Activated CD4-positive, alpha-beta T cell treated with anti-CD3 and anti-CD28 coated beads for 48 hours (primary cell): Measurements from ENCODE around the gene CPLX1.
A peak's percentile ranks its signal among the peaks of the same experiment; 100 is the strongest.

Experiments used
- DNase-seq: peaks from one replicate; pipeline ENCODE4 v3.0.0-alpha.2; 2020

CPLX1 gene

GRCh38 chr4:825971-826330 lies at the start of gene CPLX1:
Gene CPLX1 (minus strand): TSS chr4:826129. CDS start chr4:824522, 1,607 bp downstream.
- DNase-seq = peak; percentile 42

DNA sequence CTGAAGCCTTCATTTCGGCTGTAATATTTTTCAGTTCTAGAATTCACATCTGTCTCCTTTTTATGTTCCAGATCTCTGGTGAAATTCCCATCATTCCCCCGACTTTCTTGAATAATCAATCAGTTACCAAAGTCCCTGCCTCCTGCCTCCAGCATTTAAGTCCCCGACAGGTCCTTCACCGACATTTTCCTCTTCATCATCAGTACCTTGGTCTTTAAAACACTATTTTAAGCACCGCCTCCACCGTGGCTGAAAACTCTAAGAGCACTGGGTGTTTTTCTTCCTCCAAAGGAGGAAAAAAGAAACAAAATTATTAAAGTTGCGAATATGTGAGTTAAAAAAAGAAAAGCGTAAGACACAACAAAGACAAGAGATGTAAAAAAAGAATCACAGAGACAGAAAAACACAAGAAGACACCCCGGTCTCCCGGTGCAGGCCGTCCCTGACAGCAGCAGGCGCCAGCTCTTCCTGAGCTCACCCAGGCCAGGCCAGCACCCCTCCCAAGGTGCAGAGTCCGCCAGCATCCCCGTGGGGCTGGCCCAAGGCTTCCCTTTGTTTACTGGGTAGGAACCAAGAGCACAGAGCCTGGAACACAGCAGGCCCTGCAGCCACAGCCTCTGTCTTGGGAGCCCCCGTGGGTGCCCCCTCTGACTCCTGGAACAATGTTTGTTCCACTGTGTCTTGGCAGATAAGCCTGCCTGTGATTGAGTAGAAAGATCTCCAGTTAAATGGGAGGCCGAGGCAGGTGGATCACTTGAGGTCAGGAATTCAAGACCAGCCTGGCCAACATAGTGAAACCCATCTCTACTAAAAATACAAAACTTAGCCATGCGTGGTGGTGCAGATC lies 49.3 kb upstream of the CPLX1 start:
- DNase-seq = no peak

GRCh38 chr4:874056-874455 lies 48.1 kb upstream of the CPLX1 start:
- no peak for DNase-seq

DNA sequence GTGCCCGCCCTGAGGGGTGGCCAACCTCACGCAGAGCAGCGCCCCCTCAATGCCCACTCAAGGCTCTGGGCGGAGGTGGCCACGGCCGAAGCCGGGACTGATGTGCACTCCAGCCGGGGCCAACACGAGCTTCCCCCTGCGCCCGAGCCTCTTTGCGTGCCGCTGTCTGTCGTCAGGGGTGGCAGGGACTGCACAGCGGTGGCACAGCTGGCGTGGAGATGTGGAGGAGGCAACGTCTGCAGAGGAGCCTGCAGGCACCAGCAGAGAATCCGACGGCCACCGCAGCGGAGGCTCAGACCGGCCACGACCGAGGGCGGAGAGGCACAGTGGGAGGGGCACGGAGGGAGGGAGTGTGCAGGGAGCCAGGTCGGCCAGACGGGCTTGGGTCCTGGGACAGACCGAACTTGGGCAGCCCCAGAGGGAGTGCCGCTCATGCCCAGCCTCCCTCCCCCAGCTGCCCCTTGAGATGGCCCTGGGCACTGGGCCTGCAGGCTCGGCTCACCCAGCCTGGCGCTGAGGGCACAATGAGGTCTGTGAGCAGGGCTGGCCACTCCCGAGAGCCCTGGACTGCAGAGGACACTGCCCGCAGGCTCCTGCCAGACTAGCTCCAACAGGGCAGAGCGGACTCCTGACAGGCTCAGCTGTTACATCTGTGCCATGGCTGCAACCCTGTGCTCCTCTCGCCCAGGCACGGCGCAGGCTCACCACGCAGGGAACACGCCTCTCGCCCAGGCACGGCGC lies 46.5 kb upstream of the CPLX1 start:
- DNase-seq = no peak

- no peak for DNase-seq
These were observed 45.6 kb upstream of the CPLX1 start for GRCh38 chr4:871484-871883.

GRCh38 chr4:870951-871350 lies 45.0 kb upstream of the CPLX1 start:
- no peak for DNase-seq

- DNase-seq = no peak
These were observed 43.8 kb upstream of the CPLX1 start for GRCh38 chr4:869776-870175.

DNA sequence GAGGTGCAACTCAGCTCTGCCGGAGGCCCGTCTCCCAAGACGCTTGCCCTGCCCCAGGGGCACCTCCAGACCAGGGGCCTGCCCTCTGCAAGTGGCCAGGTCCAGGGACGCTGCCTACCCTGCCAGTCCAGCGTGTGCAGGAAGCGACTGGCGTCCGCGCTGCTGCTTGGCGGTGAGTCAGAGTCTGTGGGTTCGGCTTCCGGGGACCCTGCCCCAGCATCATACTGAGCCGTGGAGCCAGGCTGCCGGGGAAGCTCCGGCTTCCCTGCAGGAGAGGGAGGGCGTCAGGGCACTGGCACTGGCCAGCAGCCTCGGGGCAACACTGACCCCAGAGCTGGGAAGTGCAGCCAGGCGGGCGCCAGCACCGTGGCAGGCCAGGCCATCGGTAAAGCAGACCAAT lies 42.5 kb upstream of the CPLX1 start:
- DNase-seq = no peak

DNA sequence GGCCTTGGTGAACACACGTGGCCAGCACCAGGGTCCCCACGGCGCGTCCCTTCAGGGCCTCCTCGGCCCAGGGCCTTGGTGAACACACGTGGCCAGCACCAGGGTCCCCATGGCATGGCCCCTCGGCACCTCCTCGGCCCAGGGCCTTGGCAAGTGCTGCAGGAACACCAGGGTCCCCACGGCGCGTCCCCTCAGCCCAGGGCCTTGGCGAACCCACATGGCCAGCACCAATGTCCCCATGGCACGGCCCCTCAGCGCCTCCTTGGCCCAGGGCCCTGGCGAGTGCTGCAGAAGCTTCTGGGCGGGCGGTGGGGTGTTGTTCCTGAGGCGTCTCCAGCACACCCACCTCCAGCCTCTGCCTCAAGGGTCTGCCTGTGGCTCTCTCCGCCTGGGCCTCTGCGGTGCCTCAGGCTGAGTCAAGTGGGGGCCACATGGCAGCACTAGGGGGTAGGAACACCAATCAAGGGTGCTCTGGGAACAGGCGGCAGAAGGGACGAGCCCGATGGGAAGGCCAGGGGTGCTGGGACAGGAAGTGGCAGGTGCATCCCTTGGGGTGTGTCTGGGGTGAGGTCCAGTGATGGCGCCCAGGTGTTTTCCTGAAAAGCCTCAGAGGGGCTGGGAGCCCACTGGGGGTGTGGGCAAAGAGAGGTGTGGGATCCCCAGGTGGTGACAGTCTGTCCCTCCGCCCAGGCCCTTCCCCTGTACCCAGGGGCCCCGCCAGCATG lies 41.8 kb upstream of the CPLX1 start:
- no peak for DNase-seq

GRCh38 chr4:866761-867390 lies 40.9 kb upstream of the CPLX1 start:
- DNase-seq = peak; percentile 37

DNA sequence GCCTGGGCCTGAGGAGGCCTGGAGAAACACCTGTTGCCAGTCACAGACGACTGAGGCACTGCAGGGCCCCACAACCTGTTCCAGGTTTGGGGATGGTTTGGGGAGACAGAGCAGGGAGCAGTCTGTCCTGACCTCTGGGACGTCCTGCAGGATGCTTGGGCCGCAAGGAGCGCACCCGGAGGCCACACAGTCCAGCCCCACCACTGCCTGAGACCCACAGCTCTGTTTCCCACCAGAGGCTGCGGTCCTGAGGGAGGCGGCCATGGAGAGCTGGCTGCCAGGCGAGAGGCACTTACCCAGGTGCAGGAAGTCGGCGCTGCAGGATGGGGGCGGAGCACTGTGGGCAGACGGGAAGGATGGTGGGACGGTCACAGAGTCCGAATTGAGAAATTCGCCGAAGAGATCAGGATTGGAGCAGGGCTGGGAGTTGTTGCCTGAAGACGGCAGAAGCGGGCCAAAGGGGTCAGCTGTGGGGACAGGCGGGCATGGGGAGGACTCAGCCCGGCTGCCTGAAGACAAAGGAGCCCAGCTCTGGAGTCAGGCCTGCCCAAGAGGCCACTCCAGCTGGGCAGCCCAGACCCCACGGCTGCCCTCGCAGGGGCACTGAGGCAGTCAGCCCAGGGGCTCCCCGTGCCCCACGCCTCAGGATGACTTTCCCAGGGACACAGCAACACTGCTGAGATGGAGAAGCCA lies 40.3 kb upstream of the CPLX1 start:
- DNase-seq = no peak

- no peak for DNase-seq
These were observed 39.6 kb upstream of the CPLX1 start for GRCh38 chr4:865572-865971.

DNA sequence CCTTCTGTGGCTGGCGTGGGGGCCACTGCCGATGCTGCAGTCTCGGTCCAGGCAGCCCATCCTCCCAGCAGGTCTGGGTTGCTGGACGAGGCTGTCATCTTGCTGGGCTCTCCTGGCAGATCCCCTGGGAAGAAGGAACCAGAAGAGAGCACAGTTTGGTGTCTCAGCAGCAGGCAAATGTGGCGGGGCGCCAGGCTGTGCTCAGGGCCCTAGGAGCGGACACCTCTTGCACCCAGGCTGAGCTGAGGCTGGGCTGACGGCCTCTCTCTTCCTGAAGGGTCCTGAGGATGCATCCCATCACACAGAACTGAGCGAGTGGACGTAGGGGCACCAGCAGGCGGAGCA lies 39.2 kb upstream of the CPLX1 start:
- no peak for DNase-seq

DNA sequence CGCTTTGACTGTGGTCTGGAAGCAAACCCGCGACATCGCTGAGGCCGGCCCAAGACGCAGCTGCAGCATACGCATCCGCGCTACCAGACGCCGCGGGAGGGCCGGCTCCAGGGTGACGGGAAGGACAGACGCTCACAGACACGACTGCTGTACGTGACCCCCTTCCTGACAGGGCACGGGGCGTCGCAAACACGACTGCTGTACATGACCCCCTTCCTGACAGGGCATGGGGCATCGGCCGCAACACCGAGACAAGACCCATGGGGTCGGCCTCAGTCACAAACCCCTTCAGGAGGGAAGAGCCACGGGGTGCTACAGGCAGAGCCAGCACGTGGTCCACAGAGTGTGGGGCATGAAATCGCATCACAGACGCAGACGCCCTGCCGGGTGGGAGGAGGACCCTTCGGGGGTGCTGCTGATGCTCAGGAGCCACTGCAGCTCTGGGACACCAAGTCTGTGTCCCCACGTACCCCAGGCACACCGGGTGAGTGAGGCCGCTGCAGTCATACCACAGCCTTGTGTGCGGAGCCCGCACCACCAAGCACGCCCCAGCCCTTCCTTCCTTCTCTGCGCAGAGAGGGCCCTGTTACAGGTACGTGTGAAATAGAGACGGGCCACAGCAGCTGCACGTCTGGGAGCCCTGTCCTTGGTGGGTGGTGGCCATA lies 38.7 kb upstream of the CPLX1 start:
- DNase-seq = no peak

DNA sequence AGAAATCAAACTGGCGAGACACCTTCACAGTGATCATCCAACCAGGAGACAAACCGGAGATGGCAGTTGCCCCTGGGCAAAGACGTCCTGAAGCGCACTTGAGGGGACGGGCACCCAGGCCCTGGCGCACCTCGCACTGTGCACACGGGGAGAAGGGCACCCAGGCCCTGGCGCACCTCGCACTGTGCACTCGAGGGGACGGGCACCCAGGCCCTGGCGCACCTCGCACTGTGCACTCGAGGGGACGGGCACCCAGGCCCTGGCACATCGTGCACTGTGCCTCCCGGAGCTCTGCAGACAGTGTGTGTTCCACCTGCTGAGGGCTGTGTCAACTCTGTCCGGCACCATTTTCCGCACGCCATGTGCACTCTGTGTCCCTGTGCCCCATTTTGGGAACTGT lies 34.6 kb upstream of the CPLX1 start:
- DNase-seq = no peak

DNA sequence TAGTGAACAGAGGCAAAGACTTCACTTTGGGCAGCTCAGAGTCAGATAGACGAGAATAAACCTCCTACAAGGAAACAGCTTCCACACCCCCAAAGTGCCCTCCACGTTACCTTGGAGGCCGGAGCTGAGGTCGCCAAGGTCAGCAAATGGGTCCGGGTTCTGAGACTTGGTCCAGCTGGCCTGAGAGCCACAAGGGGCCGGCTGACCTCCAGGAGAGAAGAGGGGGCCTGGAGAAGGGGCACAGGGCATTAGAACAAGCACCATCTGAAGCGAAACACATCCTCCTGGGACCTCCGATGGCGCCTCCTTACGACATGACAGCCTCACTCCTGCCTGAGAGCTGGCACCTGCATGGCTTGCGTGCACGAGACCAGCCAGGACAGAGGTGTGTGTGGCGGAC lies 33.6 kb upstream of the CPLX1 start:
- no peak for DNase-seq

DNA sequence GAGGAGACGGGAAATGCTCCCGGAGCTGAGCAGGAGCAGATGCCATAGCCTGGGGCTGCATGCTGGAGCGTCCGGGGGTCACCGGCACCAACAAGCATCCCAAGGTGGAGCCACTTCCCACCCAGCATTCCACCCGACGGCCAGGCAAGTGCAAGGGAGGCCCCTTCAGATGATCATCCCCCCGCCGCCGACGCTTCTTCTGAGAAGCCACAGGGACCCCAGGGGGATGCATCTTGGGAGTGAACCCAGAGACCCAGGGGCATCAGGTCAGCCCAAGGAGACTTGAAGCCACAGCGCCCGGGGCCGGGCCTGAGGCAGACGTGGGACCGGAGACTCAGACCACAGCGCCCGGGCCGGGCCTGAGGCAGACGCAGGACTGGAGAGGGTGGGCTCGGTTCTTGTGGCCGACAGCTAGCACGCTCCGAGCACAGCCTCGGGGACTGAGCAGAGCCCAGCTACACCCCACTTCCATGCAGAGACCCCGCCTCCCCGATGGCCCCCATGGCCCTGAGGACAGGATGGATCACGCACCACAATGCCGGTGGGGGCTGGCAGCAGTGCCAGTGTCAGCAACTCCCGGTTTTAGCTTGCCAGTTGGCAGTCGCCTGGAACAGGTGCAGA lies 33.0 kb upstream of the CPLX1 start:
- DNase-seq = no peak

DNA sequence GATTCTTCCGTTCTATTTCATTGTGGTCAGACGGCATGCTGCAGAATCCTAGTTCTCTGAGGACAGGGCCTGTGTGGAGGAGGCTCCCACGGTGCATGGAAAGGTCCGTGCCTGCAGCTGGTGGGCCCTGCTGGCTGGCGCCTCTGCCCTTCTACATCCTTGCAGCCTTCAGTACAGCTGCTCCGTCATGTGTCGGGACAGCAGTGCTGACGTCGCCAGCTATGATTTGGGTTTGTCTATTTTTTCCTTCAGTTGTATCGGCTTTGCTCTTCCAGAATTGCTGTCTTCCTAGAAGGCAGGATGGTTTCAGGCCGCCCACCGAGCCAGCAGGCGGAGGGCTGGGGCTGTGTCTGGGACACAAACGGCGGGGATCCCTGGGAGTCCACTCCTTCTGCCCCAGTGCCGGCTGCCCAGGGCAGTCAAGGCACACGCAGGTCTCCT lies 32.1 kb upstream of the CPLX1 start:
- DNase-seq = no peak

DNA sequence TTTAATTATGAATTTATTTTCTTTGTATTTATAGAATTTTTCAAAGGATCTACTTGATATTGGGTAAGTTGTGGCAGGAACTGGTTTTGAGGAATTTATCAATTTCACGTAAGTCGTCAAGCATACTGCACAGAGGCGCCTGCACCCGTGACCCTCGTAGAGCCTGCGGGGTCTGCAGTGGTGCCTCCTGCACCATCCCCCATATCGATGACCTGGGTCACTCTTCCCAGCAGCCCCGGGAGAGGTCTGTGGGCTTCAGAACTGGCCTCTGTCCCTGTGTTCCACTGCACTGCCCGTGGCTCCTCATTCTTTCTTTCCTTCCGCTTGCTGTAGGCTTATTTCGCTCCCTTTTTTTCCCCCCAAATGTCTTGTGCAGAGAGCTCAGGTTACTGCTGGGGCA lies 31.5 kb upstream of the CPLX1 start:
- DNase-seq = no peak

DNA sequence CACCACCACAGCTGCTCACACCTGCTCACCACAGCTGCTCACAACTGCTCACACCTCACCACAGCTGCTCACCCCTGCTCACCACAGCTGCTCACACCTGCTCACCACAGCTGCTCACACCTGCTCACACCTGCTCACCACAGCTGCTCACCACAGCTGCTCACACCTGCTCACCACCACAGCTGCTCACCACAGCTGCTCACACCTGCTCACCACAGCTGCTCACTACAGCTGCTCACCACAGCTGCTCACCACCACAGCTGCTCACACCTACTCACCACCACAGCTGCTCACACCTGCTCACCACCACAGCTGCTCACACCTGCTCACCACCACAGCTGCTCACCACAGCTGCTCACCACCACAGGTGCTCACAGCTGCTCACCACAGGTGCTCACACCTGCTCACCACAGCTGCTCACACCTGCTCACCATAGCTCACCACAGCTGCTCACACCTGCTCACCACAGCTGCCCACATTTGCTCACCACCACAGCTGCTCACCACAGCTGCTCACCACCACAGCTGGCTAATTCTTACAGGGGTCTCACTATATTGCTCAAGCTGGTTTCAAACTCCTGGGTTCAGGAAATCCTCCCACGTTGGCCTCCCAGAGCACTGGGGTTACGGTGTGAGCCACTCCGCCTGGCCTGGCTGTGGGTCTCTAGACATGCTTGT lies 30.4 kb upstream of the CPLX1 start:
- DNase-seq = peak; percentile 18

DNA sequence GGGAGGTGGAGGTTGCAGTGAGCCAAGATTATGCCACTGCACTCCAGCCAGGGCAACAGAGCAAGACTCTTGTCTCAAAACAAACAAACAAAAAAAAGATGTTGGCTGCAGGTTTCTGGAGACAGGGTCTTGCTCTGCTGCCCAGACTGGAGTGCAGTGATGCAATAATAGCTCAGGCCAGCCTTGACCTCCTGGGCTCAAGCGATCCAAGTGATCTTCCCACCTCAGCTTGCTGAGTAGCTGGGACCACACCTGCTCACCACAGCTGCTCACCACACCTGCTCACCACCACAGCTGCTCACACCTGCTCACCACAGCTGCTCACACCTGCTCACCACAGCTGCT lies 29.9 kb upstream of the CPLX1 start:
- DNase-seq = no peak
